T-cell (primary cell): ENCODE data around the gene TELO2. TPM values are rescaled to one million over a fixed set of nuclear protein-coding genes. Genes with fewer than 3 reads are reported as not detected.

Experiments used
- ATAC-seq, 4 experiments: fragments of 200-7000 bp in 3 of 4; fragments of 150-1000 bp in 1 of 4; cut with Tn5 transposase; replicated peaks in 1 of 4; 1 replicate in 3 of 4; 2 replicates in 1 of 4; pipeline ENCODE4 v1.10.0; 2021; ENCODE audit warnings: moderate library complexity in 3 of 4, mild to moderate bottlenecking in 2 of 4, moderate number of reproducible peaks in 1 of 4
- CTCF ChIA-PET, 2 donors: fragments of 300-600 bp; sonication (Branson Sonifier 250); formaldehyde crosslinking; loops; one replicate each; lab custom pipeline; 2022; ENCODE audit warnings: antibody characterized with exemption in 2 of 2; lab: Charles Lee
- POLR2A ChIA-PET, 2 donors: fragments of 300-600 bp; sonication (Branson Sonifier 250); formaldehyde crosslinking; loops; one replicate each; lab custom pipeline; 2022; ENCODE audit warnings: antibody characterized with exemption in 2 of 2; lab: Charles Lee
- DNase-seq, 35 experiments: peaks; one replicate each; pipeline versions ENCODE4 v3.0.0 to v3.0.0-alpha.2; 2013 to 2023
- H3K27ac ChIP-seq: one replicate; pipeline ENCODE4 v1.5.1; 2013; ENCODE audit warnings: low read length
- H3K27me3 ChIP-seq, 2 experiments: replicated peaks in 1 of 2; 1 replicate in 1 of 2; 2 replicates in 1 of 2; pipeline versions ENCODE4 v1.6.1 to v1.7.0; 2013; ENCODE audit warnings: low read length in 1 of 2, mixed read lengths in 1 of 2; ENCODE audit not compliant: control insufficient read depth in 2 of 2, insufficient read depth in 2 of 2; ENCODE audit errors: extremely low read depth in 1 of 2
- H3K36me3 ChIP-seq, 2 donors: 1 replicate in 1 of 2; 2 replicates in 1 of 2; pipeline versions ENCODE4 v1.6.1 to v1.7.0; 2013; ENCODE audit warnings: low read length in 1 of 2; ENCODE audit not compliant: control insufficient read depth in 2 of 2, insufficient read depth in 1 of 2; ENCODE audit errors: extremely low read depth in 1 of 2
- H3K4me1 ChIP-seq, 2 experiments: 1 replicate in 1 of 2; 2 replicates in 1 of 2; pipeline versions ENCODE4 v1.6.1 to v1.7.0; 2013; ENCODE audit warnings: low read length in 2 of 2, mixed read lengths in 1 of 2; ENCODE audit not compliant: insufficient read depth in 2 of 2, control insufficient read depth in 1 of 2; ENCODE audit errors: extremely low read depth in 1 of 2
- H3K4me3 ChIP-seq, 2 donors: 1 replicate in 1 of 2; 2 replicates in 1 of 2; pipeline versions ENCODE4 v1.5.1 to v1.7.0; 2013; ENCODE audit warnings: mild to moderate bottlenecking in 2 of 2, low read length in 1 of 2, moderate library complexity in 1 of 2; ENCODE audit not compliant: control insufficient read depth in 1 of 2; ENCODE audit errors: extremely low read depth in 1 of 2
- H3K9me3 ChIP-seq: 2 replicates; pipeline ENCODE4 v1.7.0; 2013
- H3K27ac Mint-ChIP-seq, 2 donors: one replicate each; pipeline ENCODE4 v1.8.0; 2020 to 2021; ENCODE audit warnings: mild to moderate bottlenecking in 2 of 2, mixed read lengths in 2 of 2
- H3K27me3 Mint-ChIP-seq, 2 donors: one replicate each; pipeline ENCODE4 v1.8.0; 2021 to 2022; ENCODE audit warnings: mixed read lengths in 2 of 2
- H3K36me3 Mint-ChIP-seq: one replicate; pipeline ENCODE4 v1.8.0; 2021; ENCODE audit warnings: mixed read lengths
- H3K4me1 Mint-ChIP-seq, 3 donors: one replicate each; pipeline ENCODE4 v1.8.0; 2020 to 2022; ENCODE audit warnings: mixed read lengths in 3 of 3, mild to moderate bottlenecking in 1 of 3
- H3K4me3 Mint-ChIP-seq, 3 donors: one replicate each; pipeline ENCODE4 v1.8.0; 2020 to 2022; ENCODE audit warnings: mild to moderate bottlenecking in 3 of 3, mixed read lengths in 3 of 3, moderate library complexity in 3 of 3
- H3K9me3 Mint-ChIP-seq, 3 donors: one replicate each; pipeline ENCODE4 v1.8.0; 2020 to 2022; ENCODE audit warnings: mixed read lengths in 3 of 3
- WGBS: methylation state at CpG from one replicate; pipeline ENCODE4 v1.1.5; 2013; ENCODE audit warnings: missing lambda C conversion rate; ENCODE audit not compliant: insufficient coverage; 5-methylcytosine and 5-hydroxymethylcytosine counted together
- total RNA-seq, 35 experiments: library from RNA in 6 of 35; stranded (reverse) in 6 of 35; fragments of 120-200 nt in 1 of 35; gene quantifications; one replicate each; pipeline versions ENCODE4 v1.2.1 to v1.2.4 and lab custom pipeline; 2013 to 2026

Gene TELO2
- total RNA-seq, 5 donors from 2014 or later (not counting 1 experiment from before 2014, with no cell fraction given): 36.0 to 73.0 (median 56.1) TPM

DNA sequence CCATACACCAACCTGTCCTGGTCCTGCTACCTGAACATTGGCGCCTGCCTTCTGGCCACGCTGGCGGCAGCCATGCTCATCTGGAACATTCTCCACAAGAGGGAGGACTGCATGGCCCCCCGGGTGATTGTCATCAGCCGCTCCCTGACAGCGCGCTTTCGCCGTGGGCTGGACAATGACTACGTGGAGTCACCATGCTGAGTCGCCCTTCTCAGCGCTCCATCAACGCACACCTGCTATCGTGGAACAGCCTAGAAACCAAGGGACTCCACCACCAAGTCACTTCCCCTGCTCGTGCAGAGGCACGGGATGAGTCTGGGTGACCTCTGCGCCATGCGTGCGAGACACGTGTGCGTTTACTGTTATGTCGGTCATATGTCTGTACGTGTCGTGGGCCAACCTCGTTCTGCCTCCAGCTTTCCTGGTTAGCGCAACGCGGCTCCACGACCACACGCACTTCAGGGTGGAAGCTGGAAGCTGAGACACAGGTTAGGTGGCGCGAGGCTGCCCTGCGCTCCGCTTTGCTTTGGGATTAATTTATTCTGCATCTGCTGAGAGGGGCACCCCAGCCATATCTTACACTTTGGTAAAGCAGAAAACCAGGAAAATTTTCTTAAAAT lies 61.8 kb downstream of the TELO2 start:
- CTCF ChIA-PET: no interaction called here
- DNase-seq (no peak), ATAC-seq (no peak)
- Mint-ChIP-seq H3K27me3 (no peaks in the 10 kb centered on the region), H3K36me3 (peaks cover 27% of the 10 kb centered on the region), H3K27ac (no peak overlapping the region), H3K4me1 (peaks cover 32 to 52% (median 46%) of the 10 kb centered on the region in 3 donors), H3K9me3 (no peaks in the 10 kb centered on the region), H3K4me3 (no peak overlapping the region)
- Histone ChIP-seq H3K4me3 (no peak overlapping the region), H3K4me1 (peaks cover 7 to 33% of the 10 kb centered on the region in 2 experiments), H3K9me3 (no peaks in the 10 kb centered on the region), H3K36me3 (peaks cover 21 to 63% of the 10 kb centered on the region in 2 donors), H3K27me3 (no peaks in the 10 kb centered on the region), H3K27ac (no peak overlapping the region)
- WGBS: 91% methylated on average over 30 of the region's 34 CpGs
- POLR2A ChIA-PET: no interaction called here

DNA sequence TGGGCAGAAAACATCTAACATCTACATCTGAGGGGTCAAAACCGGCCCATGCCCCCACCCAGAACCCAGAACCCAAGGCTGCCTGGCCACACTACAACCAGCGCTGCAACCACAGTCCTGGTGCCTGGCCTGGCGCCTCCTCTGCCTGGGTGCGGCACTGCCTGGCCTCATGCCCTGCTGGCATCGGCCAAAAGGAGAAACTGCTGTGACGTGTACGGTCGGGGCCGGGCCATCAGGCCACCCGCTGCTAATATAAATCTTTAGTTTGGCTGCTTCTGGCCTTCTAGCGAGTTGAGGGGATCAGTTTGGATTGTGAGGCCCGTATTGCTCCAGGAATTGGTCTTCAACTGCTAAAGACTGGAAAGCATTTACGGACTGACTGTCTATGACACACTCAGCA lies 63.1 kb downstream of the TELO2 start:
- Mint-ChIP-seq H3K27ac (no peak overlapping the region), H3K9me3 (no peaks in the 10 kb centered on the region), H3K27me3 (no peaks in the 10 kb centered on the region), H3K36me3 (peaks cover 23% of the 10 kb centered on the region), H3K4me1 (peaks cover 40 to 57% (median 51%) of the 10 kb centered on the region in 3 donors), H3K4me3 (no peak overlapping the region)
- ChIA-PET POLR2A (no interaction called here), CTCF (no interaction called here)
- H3K27ac ChIP-seq: no peak overlapping the region
- DNase-seq: no peak
- no peak for ATAC-seq
- peaks cover 8 to 34% of the 10 kb centered on the region in 2 experiments for H3K4me1 ChIP-seq
- peaks cover 21 to 52% of the 10 kb centered on the region in 2 donors for H3K36me3 ChIP-seq
- 96% methylated on average over 9 of the region's 13 CpGs for WGBS
- H3K27me3 ChIP-seq: no peaks in the 10 kb centered on the region
- H3K4me3 ChIP-seq: no peak overlapping the region
- no peaks in the 10 kb centered on the region for H3K9me3 ChIP-seq

DNA sequence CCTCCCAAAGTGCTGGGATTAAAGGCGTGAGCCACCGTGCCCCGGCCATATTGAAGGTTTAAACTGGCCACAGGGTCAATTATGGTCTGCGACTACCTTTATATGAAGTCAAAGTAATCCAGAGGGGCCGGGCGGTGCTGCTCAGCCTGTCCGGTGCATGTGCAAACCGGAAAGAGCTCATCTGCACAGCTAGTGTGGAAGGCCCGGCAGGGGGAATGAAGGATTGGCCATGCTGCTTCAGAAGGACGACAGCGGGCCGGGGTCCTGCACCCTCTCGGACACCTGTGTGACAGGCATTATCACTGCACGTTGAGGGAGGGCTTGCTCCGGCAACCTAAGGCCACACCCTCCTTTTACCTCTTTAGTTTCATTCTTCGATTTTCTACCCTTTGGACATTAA lies 63.9 kb downstream of the TELO2 start:
- WGBS: 96% methylated on average over 12 of the region's 16 CpGs
- H3K36me3 Mint-ChIP-seq: peaks cover 21% of the 10 kb centered on the region
- ATAC-seq: no peak
- H3K9me3 Mint-ChIP-seq: no peaks in the 10 kb centered on the region
- H3K4me1 ChIP-seq: peaks cover 8 to 34% of the 10 kb centered on the region in 2 experiments
- H3K4me3 Mint-ChIP-seq: no peak overlapping the region
- H3K27ac Mint-ChIP-seq: peak overlapping the region in 1 of 2 donors; percentile 75
- POLR2A ChIA-PET: interaction anchor here in 1 of 2 donors (0.6 kb wide), 1 partner anchor 10 kb away, joined by 5 read pairs; no protein-coding TSS in a partner anchor
- CTCF ChIA-PET: interaction anchor here in 1 of 2 donors (0.6 kb wide), 1 partner anchor 1471 kb away, joined by 3 read pairs; no protein-coding TSS in a partner anchor
- H3K9me3 ChIP-seq: no peaks in the 10 kb centered on the region
- no peak overlapping the region for H3K4me3 ChIP-seq
- no peaks in the 10 kb centered on the region for H3K27me3 Mint-ChIP-seq
- H3K4me1 Mint-ChIP-seq: peaks cover 48 to 59% (median 53%) of the 10 kb centered on the region in 3 donors
- H3K27me3 ChIP-seq: no peaks in the 10 kb centered on the region
- H3K36me3 ChIP-seq: peaks cover 19 to 45% of the 10 kb centered on the region in 2 donors
- no peak overlapping the region for H3K27ac ChIP-seq
- DNase-seq: no peak

DNA sequence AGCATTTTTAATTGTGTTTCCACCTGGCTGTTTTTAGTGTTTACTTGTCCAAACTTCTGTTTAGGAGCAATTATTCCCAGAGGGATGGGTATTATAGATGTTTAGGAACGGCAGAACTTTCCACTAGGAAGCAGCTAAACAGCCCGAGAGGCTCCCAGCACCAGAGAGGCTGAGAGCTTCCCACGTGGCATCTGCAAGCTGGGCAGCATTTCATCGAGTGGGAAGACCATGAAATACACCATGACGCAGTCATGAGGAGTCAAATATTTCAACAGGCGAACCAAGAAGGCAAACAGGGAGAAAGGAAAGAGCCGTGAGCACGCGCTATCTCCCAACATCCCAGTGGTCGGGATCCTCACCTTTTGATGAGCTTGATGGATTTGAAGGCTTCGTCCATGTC lies 64.4 kb downstream of the TELO2 start:
- CTCF ChIA-PET: interaction anchor here in 1 of 2 donors (0.6 kb wide), 1 partner anchor 1470 kb away, joined by 3 read pairs; no protein-coding TSS in a partner anchor
- Histone ChIP-seq H3K27ac (peak overlapping the region; percentile 88), H3K4me3 (no peak overlapping the region), H3K4me1 (peaks cover 8 to 36% of the 10 kb centered on the region in 2 experiments), H3K27me3 (no peaks in the 10 kb centered on the region), H3K9me3 (no peaks in the 10 kb centered on the region), H3K36me3 (peaks cover 17 to 41% of the 10 kb centered on the region in 2 donors)
- 95% methylated on average over 10 of the region's 11 CpGs for WGBS
- DNase-seq: no peak
- POLR2A ChIA-PET: interaction anchor here in 1 of 2 donors (0.6 kb wide), 1 partner anchor 10 kb away, joined by 5 read pairs; no protein-coding TSS in a partner anchor
- Mint-ChIP-seq H3K36me3 (peaks cover 17% of the 10 kb centered on the region), H3K9me3 (no peaks in the 10 kb centered on the region), H3K4me3 (no peak overlapping the region), H3K27me3 (no peaks in the 10 kb centered on the region), H3K27ac (peak overlapping the region; percentile 60 to 75), H3K4me1 (peaks cover 46 to 57% (median 54%) of the 10 kb centered on the region in 3 donors)
- ATAC-seq: no peak

DNA sequence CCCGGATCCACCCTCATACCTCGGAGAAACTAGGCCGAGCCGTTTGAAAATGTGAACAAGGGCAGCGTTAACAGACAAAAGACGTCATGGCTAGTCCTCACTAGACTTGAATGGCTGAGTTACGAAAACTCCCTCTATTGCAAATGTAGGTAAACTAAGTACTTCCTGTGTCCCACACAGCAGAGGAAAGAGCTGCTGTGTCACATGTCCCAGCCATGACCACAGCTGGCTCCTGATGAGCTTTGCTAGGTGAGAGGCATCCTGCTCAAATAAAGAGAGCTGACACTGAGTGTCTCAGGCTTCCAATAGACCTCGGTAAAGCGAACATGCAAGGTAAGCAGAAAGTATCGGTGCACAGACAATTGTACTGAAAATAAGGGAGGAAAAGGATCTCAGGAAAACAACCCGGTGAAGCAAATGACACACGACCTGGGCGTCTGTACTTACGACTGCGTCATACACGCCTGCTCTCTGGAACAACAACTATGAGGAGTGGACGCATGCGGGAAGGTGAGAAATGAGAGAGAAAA lies 66.4 kb downstream of the TELO2 start:
- ATAC-seq: peak; percentile 72 to 96 (median 89)
- Mint-ChIP-seq H3K27me3 (no peaks in the 10 kb centered on the region), H3K4me3 (peak overlapping the region; percentile 7 to 68 (median 23)), H3K9me3 (no peaks in the 10 kb centered on the region), H3K36me3 (peaks cover 10% of the 10 kb centered on the region), H3K27ac (peak overlapping the region; percentile 89 to 90), H3K4me1 (peaks cover 39 to 57% (median 48%) of the 10 kb centered on the region in 3 donors)
- Histone ChIP-seq H3K4me1 (peaks cover 8 to 41% of the 10 kb centered on the region in 2 experiments), H3K9me3 (no peaks in the 10 kb centered on the region), H3K36me3 (peaks cover 13 to 30% of the 10 kb centered on the region in 2 donors), H3K27me3 (no peaks in the 10 kb centered on the region), H3K27ac (peak overlapping the region; percentile 88), H3K4me3 (no peak overlapping the region)
- ChIA-PET CTCF (interaction anchor here (0.5 to 0.7 kb wide), 4 partner anchors 50 to 578 kb away, joined by 3 to 7 read pairs (median 3); no protein-coding TSS in a partner anchor), POLR2A (no interaction called here)
- 60% methylated on average over 12 of the region's 18 CpGs for WGBS
- DNase-seq: peak in 32 of 35 experiments; percentile 19 to 64 (median 38)
